Activated T-cell treated with anti-CD3 and anti-CD28 coated beads, Interleukin-2, amount 50 U/mL, for 72 hours (primary cell): Measurements from ENCODE around the gene NFYB. TPM values are rescaled to one million over a fixed set of nuclear protein-coding genes. Genes with fewer than 3 reads are reported as not detected.
"Not testable (repeated sequence)": the region's sequence is repeated elsewhere in the genome, so short reads cannot be mapped to it uniquely, and the experiment has no call there.

Experiments used
- ATAC-seq, 2 donors: fragments of 150-1000 bp; cut with Tn5 transposase; replicated peaks in 1 of 2; 2 replicates each; pipeline ENCODE4 v1.10.0; 2021; ENCODE audit warnings: moderate library complexity in 2 of 2, mild to moderate bottlenecking in 1 of 2
- DNase-seq, 2 donors: peaks; one replicate each; pipeline ENCODE4 v3.0.0; 2021 to 2022; ENCODE audit warnings: mixed read lengths in 1 of 2
- H3K27ac Mint-ChIP-seq: one replicate; pipeline ENCODE4 v1.8.0; 2022; ENCODE audit warnings: mild to moderate bottlenecking, moderate library complexity, mixed read lengths
- H3K27me3 Mint-ChIP-seq: one replicate; pipeline ENCODE4 v1.8.0; 2022; ENCODE audit warnings: low read depth, mixed read lengths
- H3K36me3 Mint-ChIP-seq, 2 donors: one replicate each; pipeline ENCODE4 v1.8.0; 2022; ENCODE audit warnings: mixed read lengths in 2 of 2, mild to moderate bottlenecking in 1 of 2; ENCODE audit not compliant: insufficient read depth in 2 of 2
- H3K4me1 Mint-ChIP-seq: one replicate; pipeline ENCODE4 v1.8.0; 2022; ENCODE audit warnings: low read depth, mixed read lengths
- H3K4me3 Mint-ChIP-seq, 2 donors: one replicate each; pipeline ENCODE4 v1.8.0; 2022; ENCODE audit warnings: mild to moderate bottlenecking in 2 of 2, mixed read lengths in 2 of 2, moderate library complexity in 2 of 2
- H3K9me3 Mint-ChIP-seq, 2 donors: one replicate each; pipeline ENCODE4 v1.8.0; 2022; ENCODE audit warnings: mixed read lengths in 2 of 2
- total RNA-seq, 2 donors: library from RNA; stranded (reverse); gene quantifications; one replicate each; pipeline ENCODE4 v1.2.3, GENCODE V29; 2022

Gene NFYB
- total RNA-seq, 2 donors from 2014 or later, result 30.2 to 30.8 TPM

DNA sequence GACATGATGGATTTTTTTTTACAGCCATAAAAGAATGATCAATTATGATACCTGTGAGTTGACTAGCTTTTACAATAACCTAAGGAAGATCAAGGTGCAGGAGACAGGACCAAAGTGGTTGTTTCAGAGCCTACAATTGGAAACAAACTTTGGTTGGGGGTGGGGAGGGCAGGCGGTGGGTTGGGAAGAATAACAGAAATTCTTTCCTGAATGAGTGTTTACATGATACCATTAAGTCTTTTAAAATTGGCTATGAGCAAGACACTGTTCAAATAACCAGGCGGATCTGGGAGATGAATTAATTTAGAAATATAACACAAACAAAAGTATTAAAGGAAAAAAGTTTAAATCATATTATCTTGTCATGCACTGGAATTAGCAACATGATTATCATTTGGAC is 7.2 kb downstream of the NFYB start:
- ATAC-seq (no peak), DNase-seq (no peak)
- Mint-ChIP-seq H3K27ac (no peak overlapping the region), H3K9me3 (no peaks in the 10 kb centered on the region), H3K4me3 (no peak overlapping the region), H3K4me1 (peaks cover 23% of the 10 kb centered on the region), H3K36me3 (peaks cover 9 to 16% of the 10 kb centered on the region in 2 donors), H3K27me3 (no peaks in the 10 kb centered on the region)

DNA sequence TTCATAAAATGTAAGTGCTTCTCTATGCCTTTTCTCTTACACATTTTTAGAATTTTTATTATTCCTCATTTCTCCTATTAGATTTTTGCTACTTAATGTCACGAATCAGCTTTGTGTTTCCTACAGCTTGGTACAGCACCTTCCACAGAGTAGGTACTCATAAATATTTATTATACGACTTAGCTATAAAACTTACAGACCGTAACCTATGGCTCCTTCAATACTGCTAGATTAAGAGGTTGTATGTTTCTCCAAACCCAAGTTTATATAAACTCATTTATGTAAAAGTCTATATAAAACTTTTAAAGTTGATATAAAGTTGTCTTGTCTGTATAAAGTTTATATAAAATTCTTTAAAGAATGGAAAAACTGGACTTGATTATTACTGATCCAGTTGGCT is 11.5 kb downstream of the NFYB start:
- ATAC-seq (no peak), DNase-seq (no peak)
- Mint-ChIP-seq H3K4me1 (peaks cover 12% of the 10 kb centered on the region), H3K36me3 (peaks cover 6 to 20% of the 10 kb centered on the region in 2 donors), H3K4me3 (no peak overlapping the region), H3K27me3 (no peaks in the 10 kb centered on the region), H3K9me3 (no peaks in the 10 kb centered on the region), H3K27ac (peak overlapping the region; percentile 89)

DNA sequence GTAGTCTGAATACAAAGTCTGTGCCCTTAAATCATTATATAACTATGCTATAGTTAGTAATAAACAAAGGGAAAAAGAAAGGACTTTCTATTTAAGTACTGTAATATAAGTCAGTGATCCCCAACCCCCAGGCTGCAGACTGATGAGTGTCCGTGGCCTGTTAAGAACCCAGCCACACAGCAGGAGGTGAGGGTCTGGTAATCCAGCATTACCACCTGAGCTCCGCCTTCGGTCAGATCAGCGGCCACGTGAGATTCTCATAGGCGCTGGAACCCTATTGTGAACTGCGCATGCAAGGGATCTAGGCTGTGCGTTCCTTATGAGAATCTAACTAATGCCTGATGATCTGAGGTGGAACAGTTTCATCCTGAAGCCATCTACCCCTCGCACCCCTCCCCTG is 15.7 kb downstream of the NFYB start:
- H3K4me1 Mint-ChIP-seq, result no peaks in the 10 kb centered on the region
- H3K27ac Mint-ChIP-seq, result no peak overlapping the region
- H3K27me3 Mint-ChIP-seq, result no peaks in the 10 kb centered on the region
- peaks cover 5 to 19% of the 10 kb centered on the region in 2 donors for H3K36me3 Mint-ChIP-seq
- no peak overlapping the region for H3K4me3 Mint-ChIP-seq
- no peaks in the 10 kb centered on the region for H3K9me3 Mint-ChIP-seq
- DNase-seq, result no peak
- ATAC-seq, result no peak

DNA sequence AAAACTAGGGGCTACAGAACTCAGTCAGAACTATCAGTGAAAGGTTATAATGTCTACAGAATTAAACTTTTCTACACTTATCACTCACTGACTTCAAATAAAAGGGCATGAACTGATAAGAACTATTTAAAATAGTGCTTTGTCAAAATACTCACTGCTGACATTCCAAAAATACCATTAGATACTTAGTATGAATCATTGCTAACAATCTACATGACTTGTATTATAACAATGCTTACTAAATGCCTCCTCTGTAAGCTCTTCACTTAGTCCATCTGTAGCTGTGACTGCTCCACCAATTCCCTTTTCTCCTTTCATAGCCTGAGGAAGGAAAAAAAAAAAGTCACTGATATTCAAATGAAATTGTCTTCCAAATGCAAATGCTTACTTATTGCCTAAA is 17.0 kb downstream of the NFYB start:
- Mint-ChIP-seq H3K4me3 (no peak overlapping the region), H3K36me3 (peaks cover 4 to 13% of the 10 kb centered on the region in 2 donors), H3K4me1 (no peaks in the 10 kb centered on the region), H3K27ac (no peak overlapping the region), H3K9me3 (no peaks in the 10 kb centered on the region), H3K27me3 (no peaks in the 10 kb centered on the region)
- ATAC-seq (no peak), DNase-seq (no peak)

DNA sequence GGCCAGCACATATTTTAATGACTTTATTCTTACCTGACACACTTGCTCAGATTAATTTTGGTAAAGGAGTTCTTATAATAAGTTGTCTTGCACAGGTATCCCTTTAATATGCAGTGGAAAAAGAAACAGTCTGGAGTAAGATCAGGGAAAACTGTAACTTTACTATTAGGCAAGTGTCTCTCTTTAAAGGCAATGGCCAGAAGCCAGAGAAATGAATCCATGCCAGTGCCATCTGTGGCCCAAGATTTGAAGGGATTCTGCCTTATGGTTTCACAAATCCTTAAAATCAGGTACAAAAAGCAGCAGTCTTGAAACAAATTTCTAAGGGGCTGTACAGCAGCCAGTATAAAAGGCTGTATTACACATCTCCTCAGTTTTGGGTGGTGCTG is 22.4 kb downstream of the NFYB start:
- Mint-ChIP-seq H3K36me3 (peaks cover 0 to 5% of the 10 kb centered on the region in 2 donors), H3K27me3 (no peaks in the 10 kb centered on the region), H3K27ac (no peak overlapping the region), H3K4me1 (no peaks in the 10 kb centered on the region), H3K4me3 (no peak overlapping the region), H3K9me3 (no peaks in the 10 kb centered on the region)
- ATAC-seq (no peak), DNase-seq (no peak)

DNA sequence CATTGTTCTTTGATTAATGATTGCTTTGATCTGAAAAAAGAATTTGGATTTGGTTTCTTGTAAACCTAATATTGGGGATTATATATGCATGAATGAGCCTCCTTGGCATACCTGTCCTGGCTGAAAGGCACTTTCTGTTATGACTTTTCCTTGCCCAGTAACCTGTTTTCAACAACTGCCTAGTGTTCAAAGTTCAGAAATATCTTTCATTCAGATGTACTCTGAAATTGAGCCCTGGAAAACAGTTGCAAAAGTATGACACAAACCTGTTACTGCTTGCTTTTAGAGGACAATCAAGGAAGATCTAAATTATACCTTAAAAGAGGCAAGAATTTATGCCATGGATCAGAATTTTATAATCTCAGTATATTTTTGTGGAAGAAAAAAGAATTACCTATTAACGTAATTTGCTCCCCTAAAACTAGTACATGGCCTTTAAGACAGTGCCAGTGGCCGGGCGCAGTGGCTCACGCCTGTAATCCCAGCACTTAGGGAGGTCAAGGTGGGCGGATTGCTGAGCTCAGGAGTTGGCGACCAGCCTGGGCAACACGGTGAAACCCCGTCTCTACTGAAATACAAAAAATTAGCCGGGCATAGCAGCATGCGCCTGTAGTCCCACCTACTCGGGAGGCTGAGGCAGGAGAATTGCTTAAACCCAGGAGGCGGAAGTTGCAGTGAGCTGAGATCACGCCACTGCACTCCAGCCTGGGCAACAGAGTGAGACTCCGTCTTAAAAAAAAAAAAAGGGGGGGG is 23.0 kb downstream of the NFYB start:
- H3K9me3 Mint-ChIP-seq, H3K27ac Mint-ChIP-seq, DNase-seq, H3K4me3 Mint-ChIP-seq, H3K4me1 Mint-ChIP-seq, ATAC-seq, H3K27me3 Mint-ChIP-seq, H3K36me3 Mint-ChIP-seq: not testable (repeated sequence)

DNA sequence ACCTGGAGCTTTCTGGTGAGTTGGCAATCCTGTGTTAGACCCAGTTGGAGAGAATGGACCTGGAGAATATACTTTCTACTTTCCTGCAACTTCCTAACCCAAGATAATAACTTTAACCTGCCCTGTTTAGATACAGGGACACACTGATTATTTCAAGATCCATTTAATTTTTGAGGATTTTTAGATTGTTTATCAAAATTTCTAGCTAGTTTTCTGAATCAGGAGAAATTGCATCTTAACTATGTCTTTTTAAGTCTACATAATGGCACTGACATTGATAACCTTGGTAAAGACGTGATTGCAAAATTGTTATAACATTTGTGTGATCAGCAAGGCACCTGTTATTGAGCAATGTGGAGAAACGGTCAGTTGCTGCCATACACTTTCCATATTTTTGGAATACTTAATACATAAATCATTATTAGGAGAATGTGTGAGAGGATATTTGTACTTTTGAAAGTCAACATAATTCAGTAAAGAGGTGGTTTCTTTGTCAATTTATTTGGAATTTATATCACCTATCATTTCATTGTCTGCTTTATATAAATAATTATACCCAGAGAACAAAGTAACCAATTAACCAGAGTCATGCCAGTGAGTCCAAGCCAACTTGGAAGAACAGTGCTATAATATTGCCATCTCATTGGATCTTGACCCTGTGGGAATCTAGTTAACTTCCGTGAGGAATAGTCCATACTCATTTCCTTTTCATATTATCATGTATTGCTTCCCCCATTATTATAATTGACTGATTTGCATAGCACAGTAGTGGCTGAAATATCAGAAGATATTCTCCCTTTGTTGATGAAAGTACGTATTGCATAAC is 28.4 kb downstream of the NFYB start:
- H3K9me3 Mint-ChIP-seq, result no peaks in the 10 kb centered on the region
- DNase-seq (no peak), ATAC-seq (peak; percentile 5 to 11)
- peak overlapping the region; percentile 64 for H3K27ac Mint-ChIP-seq
- H3K4me3 Mint-ChIP-seq, result no peak overlapping the region
- peaks cover 11% of the 10 kb centered on the region for H3K4me1 Mint-ChIP-seq
- H3K27me3 Mint-ChIP-seq, result no peaks in the 10 kb centered on the region
- H3K36me3 Mint-ChIP-seq, result no peaks in the 10 kb centered on the region

DNA sequence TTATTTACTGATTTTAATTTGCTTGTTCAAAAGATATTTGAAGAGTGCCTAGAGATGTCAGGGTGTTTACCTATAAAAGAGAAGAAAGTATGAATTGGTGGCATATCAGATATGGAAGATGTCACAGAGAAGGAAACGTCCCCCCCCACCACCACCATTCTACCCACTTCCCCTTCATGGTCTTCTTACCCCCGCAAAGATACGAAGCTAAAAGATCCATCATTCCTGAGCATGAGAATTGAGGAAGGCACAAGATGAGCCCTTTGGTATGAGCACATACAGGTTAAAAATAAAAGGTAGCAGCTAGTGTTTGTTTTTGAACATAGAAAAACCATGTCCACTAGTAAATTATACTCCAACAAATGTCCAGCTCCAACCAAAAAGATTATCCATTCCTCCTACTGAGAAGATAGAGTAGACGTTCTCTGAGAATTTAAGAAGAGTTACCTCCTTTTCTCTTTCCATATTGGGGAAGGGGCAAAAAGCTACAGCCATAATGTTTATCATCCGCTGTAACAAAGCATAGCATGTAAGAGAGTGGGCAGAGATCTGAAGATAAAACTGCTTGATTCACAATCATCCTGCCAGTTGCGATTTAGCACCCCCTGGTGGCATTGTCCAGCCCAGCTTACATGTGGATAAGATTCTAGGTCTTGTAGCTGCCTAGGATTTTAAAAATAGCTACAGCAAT is 29.1 kb downstream of the NFYB start:
- Mint-ChIP-seq H3K9me3 (no peaks in the 10 kb centered on the region), H3K27ac (peak overlapping the region; percentile 64), H3K4me3 (peak overlapping the region; percentile 11 to 62), H3K4me1 (peaks cover 11% of the 10 kb centered on the region), H3K27me3 (no peaks in the 10 kb centered on the region), H3K36me3 (no peaks in the 10 kb centered on the region)
- peak; percentile 87 for DNase-seq
- peak; percentile 98 to 99 for ATAC-seq

DNA sequence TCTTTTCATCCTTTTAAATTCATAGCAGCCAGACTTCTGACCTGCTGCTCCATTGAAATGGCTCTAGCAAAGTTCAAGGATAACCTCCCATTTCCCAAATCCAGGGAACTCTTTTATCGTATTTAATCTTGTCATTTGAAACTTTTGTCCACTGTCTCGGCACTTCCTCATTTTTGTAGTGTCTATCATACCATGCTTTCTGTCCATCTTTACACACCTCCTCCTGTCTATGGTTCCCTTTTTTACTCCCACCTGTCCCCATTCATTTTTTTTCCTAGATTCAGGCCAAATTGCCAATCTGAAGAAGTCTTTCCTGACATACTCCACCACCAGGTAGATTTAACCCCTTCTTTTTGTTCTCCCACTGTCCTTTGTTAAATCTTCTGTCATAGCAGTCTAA is 31.0 kb downstream of the NFYB start:
- Mint-ChIP-seq H3K36me3 (peaks cover 0 to 2% of the 10 kb centered on the region in 2 donors), H3K27me3 (no peaks in the 10 kb centered on the region), H3K4me3 (no peak overlapping the region), H3K27ac (no peak overlapping the region), H3K4me1 (peaks cover 11% of the 10 kb centered on the region), H3K9me3 (no peaks in the 10 kb centered on the region)
- ATAC-seq, result no peak
- DNase-seq, result no peak

DNA sequence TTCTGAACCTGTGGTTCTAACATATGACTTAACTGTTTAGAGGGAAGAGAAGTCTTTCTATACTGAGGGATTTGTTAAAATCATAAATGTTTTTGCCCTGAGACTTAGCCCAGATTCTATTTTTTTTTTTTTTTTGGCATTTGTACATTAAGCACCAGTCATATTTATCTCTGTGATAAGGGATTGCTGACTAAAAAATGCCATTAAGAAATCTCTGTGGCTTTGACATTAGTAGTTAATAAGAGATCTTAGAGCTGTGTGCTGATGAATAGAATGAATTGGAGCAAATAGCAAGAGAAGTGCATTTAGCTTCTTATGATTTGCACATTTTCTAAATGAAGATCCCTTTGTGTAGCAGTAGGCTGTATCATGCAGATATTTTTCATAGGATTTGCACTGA is 32.5 kb downstream of the NFYB start:
- Mint-ChIP-seq H3K4me1 (peaks cover 11% of the 10 kb centered on the region), H3K4me3 (no peak overlapping the region), H3K27ac (no peak overlapping the region), H3K9me3 (no peaks in the 10 kb centered on the region), H3K27me3 (no peaks in the 10 kb centered on the region), H3K36me3 (peaks cover 0 to 3% of the 10 kb centered on the region in 2 donors)
- ATAC-seq, result no peak
- DNase-seq, result no peak

DNA sequence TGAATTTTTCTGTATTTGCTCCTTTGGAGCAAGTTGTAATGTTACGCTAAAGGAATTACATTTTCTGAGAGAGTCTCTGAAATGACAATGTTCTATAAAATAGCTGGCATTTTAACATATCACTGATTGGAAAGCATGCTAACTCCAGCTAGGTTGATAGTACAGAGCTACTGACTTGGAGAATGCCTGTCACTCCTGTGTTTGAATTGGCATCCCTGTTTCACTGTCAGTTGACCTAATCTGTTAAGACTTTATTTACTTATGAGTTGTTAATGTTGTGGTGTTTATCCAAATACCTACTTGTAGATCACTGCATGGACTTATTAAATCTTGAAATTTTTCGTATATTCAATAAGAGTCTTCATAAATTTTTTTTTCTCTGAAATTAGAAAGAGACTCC is 40.1 kb downstream of the NFYB start:
- H3K9me3 Mint-ChIP-seq, result no peaks in the 10 kb centered on the region
- DNase-seq, result no peak
- peaks cover 5% of the 10 kb centered on the region for H3K4me1 Mint-ChIP-seq
- H3K36me3 Mint-ChIP-seq, result peaks cover 0 to 11% of the 10 kb centered on the region in 2 donors
- H3K4me3 Mint-ChIP-seq, result no peak overlapping the region
- H3K27ac Mint-ChIP-seq, result peak overlapping the region; percentile 79
- no peaks in the 10 kb centered on the region for H3K27me3 Mint-ChIP-seq
- no peak for ATAC-seq

DNA sequence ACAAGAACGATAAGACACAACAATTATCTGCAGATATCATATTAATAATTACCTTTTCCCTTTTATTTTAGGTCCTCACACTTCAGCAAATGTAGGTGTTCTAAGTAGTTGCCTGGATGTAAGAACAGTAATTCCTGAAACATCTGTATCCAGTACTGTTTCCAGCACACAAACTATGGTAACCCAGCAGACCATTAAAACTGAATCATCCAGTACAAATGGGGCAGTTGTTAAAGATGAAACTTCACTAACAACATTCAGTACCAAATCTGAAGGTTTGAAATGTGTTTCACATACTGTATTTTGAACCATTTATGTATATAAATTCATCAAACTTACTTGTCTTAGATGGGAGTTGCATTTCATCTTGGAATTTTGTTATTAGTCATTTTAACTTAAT is 42.7 kb downstream of the NFYB start:
- no peaks in the 10 kb centered on the region for H3K27me3 Mint-ChIP-seq
- no peak overlapping the region for H3K27ac Mint-ChIP-seq
- H3K9me3 Mint-ChIP-seq, result no peaks in the 10 kb centered on the region
- peaks cover 5% of the 10 kb centered on the region for H3K4me1 Mint-ChIP-seq
- no peak for DNase-seq
- H3K4me3 Mint-ChIP-seq, result no peak overlapping the region
- H3K36me3 Mint-ChIP-seq, result peaks cover 0 to 12% of the 10 kb centered on the region in 2 donors
- ATAC-seq, result peak in 1 of 2 donors; percentile 43

DNA sequence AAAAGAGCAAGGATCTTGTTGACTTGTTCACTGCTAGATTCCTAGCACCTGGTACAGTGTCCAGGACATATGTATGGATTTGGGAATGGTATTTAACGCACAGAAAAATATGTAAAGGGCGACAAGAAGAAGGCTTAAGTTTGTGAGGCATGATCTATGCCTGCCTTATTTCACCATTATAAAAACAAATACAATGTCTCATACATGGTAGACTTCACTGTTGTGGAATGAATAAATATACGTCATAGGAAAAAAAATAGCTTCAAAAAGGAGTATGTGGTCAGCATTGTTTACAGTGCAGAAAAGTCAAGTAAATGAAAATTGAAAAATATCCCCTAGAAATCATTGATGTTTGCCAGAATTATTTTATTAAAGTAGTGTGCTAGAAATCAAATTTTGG is 43.7 kb downstream of the NFYB start:
- H3K9me3 Mint-ChIP-seq, result no peaks in the 10 kb centered on the region
- ATAC-seq, result no peak
- no peak for DNase-seq
- peaks cover 0 to 12% of the 10 kb centered on the region in 2 donors for H3K36me3 Mint-ChIP-seq
- H3K4me1 Mint-ChIP-seq, result peaks cover 5% of the 10 kb centered on the region
- H3K4me3 Mint-ChIP-seq, result no peak overlapping the region
- no peaks in the 10 kb centered on the region for H3K27me3 Mint-ChIP-seq
- no peak overlapping the region for H3K27ac Mint-ChIP-seq
